Hepatocyte (in vitro differentiated cells): ENCODE data around the gene SLC66A3.

Experiments
- CTCF ChIP-seq: fragments of 200-600 bp; sonication (generic); IDR thresholded peaks from 2 replicates; pipeline ENCODE4 v1.5.1; 2016; ENCODE audit warnings: antibody characterized with exemption, mild to moderate bottlenecking; ENCODE audit not compliant: poor library complexity
- EZH2 ChIP-seq: fragments of 200-600 bp; sonication (generic); IDR thresholded peaks from 2 replicates; pipeline ENCODE4 v1.6.1; 2016; ENCODE audit warnings: antibody characterized with exemption, mild to moderate bottlenecking, borderline replicate concordance
- EZH2phosphoT487 ChIP-seq: fragments of 200-600 bp; sonication (generic); IDR thresholded peaks from one replicate; pipeline ENCODE4 v1.6.1; 2018; ENCODE audit warnings: antibody characterized with exemption, mild to moderate bottlenecking, low read depth, moderate library complexity; ENCODE audit not compliant: unreplicated experiment, severe bottlenecking

GRCh38 chr2:11146076-11146475 is 9.2 kb upstream of the SLC66A3 start:
- TF ChIP-seq CTCF (no peak), EZH2 (no peak), EZH2phosphoT487 (no peak)
